Vagina (tissue), 2 donors: ENCODE measurements around the gene CENPU. TPM values are rescaled to one million over a fixed set of nuclear protein-coding genes. Genes with fewer than 3 reads are reported as not detected.
A peak's percentile ranks its signal among the peaks of the same experiment; 100 is the strongest.
"Not testable (repeated sequence)": the region's sequence is repeated elsewhere in the genome, so short reads cannot be mapped to it uniquely, and the experiment has no call there.

ENCODE experiments used
- DNase-seq, 2 donors: peaks; one replicate each; pipeline ENCODE4 v3.0.0-alpha.2; 2017; ENCODE audit errors: extremely low spot score in 2 of 2
- H3K27ac ChIP-seq: fragments of 200-600 bp; sonication (generic); one replicate; pipeline ENCODE4 v1.5.1; 2019
- H3K27me3 ChIP-seq: fragments of 200-600 bp; sonication (generic); one replicate; pipeline ENCODE4 v1.5.1; 2019
- H3K36me3 ChIP-seq, 2 donors: fragments of 200-600 bp; sonication (generic); one replicate each; pipeline ENCODE4 v1.5.1; 2017 to 2019
- H3K4me1 ChIP-seq: fragments of 200-600 bp; sonication (generic); one replicate; pipeline ENCODE4 v1.5.1; 2019
- H3K4me3 ChIP-seq, 2 donors: fragments of 200-600 bp; sonication (generic); 1 replicate in 1 of 2; 2 replicates in 1 of 2; pipeline ENCODE4 v1.5.1; 2016 to 2019
- H3K9me3 ChIP-seq: fragments of 200-600 bp; sonication (generic); one replicate; pipeline ENCODE4 v1.5.1; 2019
- POLR2A ChIP-seq, 2 donors: fragments of 450-650 bp; IDR thresholded peaks; one replicate each; pipeline ENCODE4 v1.6.1; 2017; ENCODE audit warnings: antibody characterized with exemption in 2 of 2, mild to moderate bottlenecking in 2 of 2, moderate library complexity in 2 of 2
- POLR2AphosphoS5 ChIP-seq, 2 donors: sonication (generic); formaldehyde crosslinking; IDR thresholded peaks; one replicate each; pipeline ENCODE4 v1.9.0; 2017; ENCODE audit warnings: antibody characterized with exemption in 2 of 2, mild to moderate bottlenecking in 2 of 2, low read depth in 1 of 2; ENCODE audit not compliant: insufficient read depth in 1 of 2
- intact Hi-C: fragments of 100-400 bp; cut with DNase I; formaldehyde crosslinking; loops from one replicate; pipeline ENCODE4 v1.15.1; 2023
- total RNA-seq: library from RNA; depleted of rRNA; stranded (reverse); fragments of >200 nt; gene quantifications from one replicate; pipeline ENCODE4 v1.2.3, GENCODE V29; 2016
- TF ChIP-seq, protein P1 (sequence below), 3 experiments: fragments of 450-650 bp in 2 of 3; fragments of 200-600 bp in 1 of 3; sonication (generic) in 1 of 3; IDR thresholded peaks; one replicate each; pipeline ENCODE4 v1.5.1; 2017 to 2019; ENCODE audit warnings: antibody characterized with exemption in 3 of 3, mild to moderate bottlenecking in 2 of 3, moderate library complexity in 2 of 3

The CENPU gene
- total RNA-seq, 1 donor from 2014 or later: 5.2 TPM

DNA sequence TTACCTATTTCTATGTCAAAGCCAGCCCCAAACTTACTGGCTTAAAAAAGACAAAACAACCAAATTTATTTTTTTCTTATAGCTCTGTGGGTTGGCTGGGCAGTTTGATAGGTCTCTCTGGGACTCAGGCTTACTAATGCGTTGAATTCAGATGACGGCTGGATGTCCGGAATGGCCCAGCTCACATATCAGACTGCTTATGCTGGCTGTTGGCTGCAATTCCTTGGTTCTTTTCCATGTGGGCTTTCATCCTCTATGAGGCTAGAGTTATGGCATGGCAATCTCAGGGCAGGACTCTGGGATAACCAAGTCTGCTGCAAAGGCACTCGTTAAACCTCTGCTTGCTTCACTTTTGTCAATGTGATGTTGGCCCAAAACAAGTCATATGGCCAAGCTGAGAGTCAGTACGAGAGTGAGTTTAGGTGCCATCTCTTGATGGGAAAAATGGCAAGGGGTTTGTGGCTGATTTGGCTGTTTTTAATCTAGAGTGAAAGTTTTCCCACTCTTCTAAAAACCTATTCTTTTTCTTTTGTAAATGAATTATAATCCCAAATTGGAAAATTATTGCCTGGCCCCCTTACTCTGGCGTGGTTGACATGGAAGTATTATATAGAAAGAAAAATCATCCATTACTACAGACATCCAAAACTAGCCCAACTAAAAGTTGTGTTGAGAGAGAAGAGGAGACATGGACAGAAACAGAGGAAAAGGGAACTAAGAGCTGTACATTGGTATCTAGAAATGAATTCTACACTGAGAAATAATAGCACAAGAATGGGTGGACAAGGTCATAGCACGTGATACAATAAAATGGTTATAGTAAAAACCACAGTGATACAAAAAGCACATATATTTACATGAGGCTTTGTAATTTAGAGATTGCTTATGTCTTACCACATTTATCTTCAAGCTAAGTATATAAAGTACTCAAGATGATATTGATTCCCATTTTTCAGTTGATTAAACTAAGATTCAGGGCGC lies 77.7 kb downstream of the CENPU start:
- no peaks in the 10 kb centered on the region for H3K27me3 ChIP-seq
- intact Hi-C loops: no loop called here
- no peak overlapping the region for H3K27ac ChIP-seq
- H3K4me1 ChIP-seq: peaks cover 4% of the 10 kb centered on the region
- TF ChIP-seq POLR2AphosphoS5 (IDR thresholded peaks at IDR 0.05; ENCODE audit: insufficient read depth in 1 of 2, low read depth in 1 of 2): no peak
- TF ChIP-seq, protein P1, sequence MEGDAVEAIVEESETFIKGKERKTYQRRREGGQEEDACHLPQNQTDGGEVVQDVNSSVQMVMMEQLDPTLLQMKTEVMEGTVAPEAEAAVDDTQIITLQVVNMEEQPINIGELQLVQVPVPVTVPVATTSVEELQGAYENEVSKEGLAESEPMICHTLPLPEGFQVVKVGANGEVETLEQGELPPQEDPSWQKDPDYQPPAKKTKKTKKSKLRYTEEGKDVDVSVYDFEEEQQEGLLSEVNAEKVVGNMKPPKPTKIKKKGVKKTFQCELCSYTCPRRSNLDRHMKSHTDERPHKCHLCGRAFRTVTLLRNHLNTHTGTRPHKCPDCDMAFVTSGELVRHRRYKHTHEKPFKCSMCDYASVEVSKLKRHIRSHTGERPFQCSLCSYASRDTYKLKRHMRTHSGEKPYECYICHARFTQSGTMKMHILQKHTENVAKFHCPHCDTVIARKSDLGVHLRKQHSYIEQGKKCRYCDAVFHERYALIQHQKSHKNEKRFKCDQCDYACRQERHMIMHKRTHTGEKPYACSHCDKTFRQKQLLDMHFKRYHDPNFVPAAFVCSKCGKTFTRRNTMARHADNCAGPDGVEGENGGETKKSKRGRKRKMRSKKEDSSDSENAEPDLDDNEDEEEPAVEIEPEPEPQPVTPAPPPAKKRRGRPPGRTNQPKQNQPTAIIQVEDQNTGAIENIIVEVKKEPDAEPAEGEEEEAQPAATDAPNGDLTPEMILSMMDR (IDR thresholded peaks at IDR 0.05): no peak
- no peak for TF ChIP-seq POLR2A (IDR thresholded peaks at IDR 0.05)
- no peak for DNase-seq
- H3K9me3 ChIP-seq: no peaks in the 10 kb centered on the region
- H3K4me3 ChIP-seq: no peak overlapping the region
- H3K36me3 ChIP-seq: no peaks in the 10 kb centered on the region

GRCh38 chr4:184653650-184654049 lies 80.2 kb downstream of the CENPU start:
- intact Hi-C loops: no loop called here
- Histone ChIP-seq H3K9me3 (no peaks in the 10 kb centered on the region), H3K4me1 (peaks cover 13% of the 10 kb centered on the region), H3K27me3 (no peaks in the 10 kb centered on the region), H3K36me3 (no peaks in the 10 kb centered on the region), H3K27ac (no peak overlapping the region), H3K4me3 (no peak overlapping the region)
- no peak for DNase-seq
- TF ChIP-seq POLR2AphosphoS5 (IDR thresholded peaks at IDR 0.05; ENCODE audit: insufficient read depth in 1 of 2, low read depth in 1 of 2): no peak
- TF ChIP-seq POLR2A (IDR thresholded peaks at IDR 0.05): no peak
- TF ChIP-seq, protein P1 (IDR thresholded peaks at IDR 0.05): no peak

- intact Hi-C loops, H3K27ac ChIP-seq, DNase-seq, H3K36me3 ChIP-seq, H3K9me3 ChIP-seq, H3K4me3 ChIP-seq, H3K27me3 ChIP-seq: not testable (repeated sequence)
- peaks cover 21% of the 10 kb centered on the region for H3K4me1 ChIP-seq
Observed at GRCh38 chr4:184652681-184653080, 81.2 kb downstream of the CENPU start.

DNA sequence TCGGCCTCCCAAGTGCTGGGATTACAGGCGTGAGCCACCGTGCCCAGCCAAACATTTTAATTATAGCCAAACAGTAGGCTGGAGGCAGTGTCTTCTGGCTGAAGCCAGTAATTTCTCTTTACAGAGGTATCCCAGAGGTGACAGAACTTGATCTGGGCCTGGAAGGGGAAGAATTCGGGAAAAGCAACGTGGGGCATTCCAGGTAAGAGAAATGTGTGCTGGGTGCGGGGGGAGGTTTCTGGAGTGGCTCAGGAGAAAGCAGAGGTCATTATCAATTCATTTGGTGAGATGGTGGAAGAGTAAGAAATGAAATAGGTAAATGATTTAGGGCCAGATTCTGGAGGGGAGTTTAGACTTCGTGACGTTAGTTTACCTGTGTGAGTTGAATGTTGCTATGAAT lies 82.0 kb downstream of the CENPU start:
- H3K9me3 ChIP-seq: no peaks in the 10 kb centered on the region
- peaks cover 29% of the 10 kb centered on the region for H3K4me1 ChIP-seq
- intact Hi-C loops: no loop called here
- H3K36me3 ChIP-seq: no peaks in the 10 kb centered on the region
- H3K27me3 ChIP-seq: no peaks in the 10 kb centered on the region
- H3K27ac ChIP-seq: no peak overlapping the region
- no peak overlapping the region for H3K4me3 ChIP-seq
- no peak for DNase-seq
- TF ChIP-seq POLR2AphosphoS5 (IDR thresholded peaks at IDR 0.05; ENCODE audit: insufficient read depth in 1 of 2, low read depth in 1 of 2) (no peak), POLR2A (IDR thresholded peaks at IDR 0.05) (no peak)
- TF ChIP-seq, protein P1 (IDR thresholded peaks at IDR 0.05): no peak

DNA sequence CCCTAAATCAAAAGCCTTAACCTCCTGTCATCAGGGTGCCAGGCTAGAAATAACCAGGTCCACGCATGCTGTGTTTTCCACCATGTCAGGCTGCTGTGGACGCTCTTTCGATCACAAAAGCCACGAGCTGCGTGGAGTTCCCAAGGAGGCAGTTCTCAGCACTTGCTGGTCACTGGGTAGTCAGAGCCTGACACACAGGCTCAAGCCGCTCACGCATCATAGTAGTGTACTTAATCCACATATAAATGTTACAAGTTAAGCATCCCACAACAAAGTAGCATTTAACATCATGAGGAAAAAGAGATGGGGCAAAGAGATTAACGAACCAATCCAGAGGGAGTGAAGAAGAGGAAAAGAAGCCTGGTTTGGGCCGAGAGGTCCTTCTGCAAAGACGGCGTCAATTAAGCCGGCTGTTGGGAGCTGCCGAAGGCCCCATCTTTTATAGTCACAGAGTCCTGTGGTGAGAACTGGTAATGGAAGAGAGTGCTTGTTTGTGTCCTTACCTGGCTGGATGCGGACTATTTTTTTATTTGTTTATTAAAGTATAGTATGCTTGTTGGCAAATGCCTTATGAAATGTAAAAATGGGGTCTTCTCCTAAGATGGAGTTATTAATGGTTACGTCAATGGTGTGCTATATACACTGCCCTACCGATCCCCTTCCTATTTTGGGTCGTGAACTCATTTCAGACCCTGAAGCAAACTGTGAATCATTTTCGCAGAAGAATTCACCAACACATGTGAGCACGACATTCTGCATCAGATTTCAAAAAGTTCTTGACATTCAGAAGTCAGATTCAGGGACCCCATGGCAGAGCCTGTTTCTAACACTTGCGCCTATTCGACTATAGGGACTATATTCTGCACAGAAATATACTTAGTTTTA lies 83.7 kb downstream of the CENPU start:
- Histone ChIP-seq H3K36me3 (no peaks in the 10 kb centered on the region), H3K9me3 (no peaks in the 10 kb centered on the region), H3K27me3 (no peaks in the 10 kb centered on the region), H3K27ac (peak overlapping the region; percentile 96), H3K4me3 (peak overlapping the region; percentile 89 to 96), H3K4me1 (peaks cover 45% of the 10 kb centered on the region)
- no peak for DNase-seq
- intact Hi-C loops: loop anchor here (1.0 to 10.0 kb wide), 3 partner anchors 85 to 385 kb away; partner anchors contain the start of gene CENPU
- TF ChIP-seq POLR2AphosphoS5 (IDR thresholded peaks at IDR 0.05; ENCODE audit: insufficient read depth in 1 of 2, low read depth in 1 of 2) (no peak), POLR2A (IDR thresholded peaks at IDR 0.05) (no peak)
- TF ChIP-seq, protein P1 (IDR thresholded peaks at IDR 0.05): no peak
